ENCODE data around the gene OMP. TPM values are rescaled to one million over a fixed set of nuclear protein-coding genes. Genes with fewer than 3 reads are reported as not detected.
"Not testable (repeated sequence)": the region's sequence is repeated elsewhere in the genome, so short reads cannot be mapped to it uniquely, and the experiment has no call there.

OMP gene
- total RNA-seq, 1 donor from 2014 or later, result not detected

DNA sequence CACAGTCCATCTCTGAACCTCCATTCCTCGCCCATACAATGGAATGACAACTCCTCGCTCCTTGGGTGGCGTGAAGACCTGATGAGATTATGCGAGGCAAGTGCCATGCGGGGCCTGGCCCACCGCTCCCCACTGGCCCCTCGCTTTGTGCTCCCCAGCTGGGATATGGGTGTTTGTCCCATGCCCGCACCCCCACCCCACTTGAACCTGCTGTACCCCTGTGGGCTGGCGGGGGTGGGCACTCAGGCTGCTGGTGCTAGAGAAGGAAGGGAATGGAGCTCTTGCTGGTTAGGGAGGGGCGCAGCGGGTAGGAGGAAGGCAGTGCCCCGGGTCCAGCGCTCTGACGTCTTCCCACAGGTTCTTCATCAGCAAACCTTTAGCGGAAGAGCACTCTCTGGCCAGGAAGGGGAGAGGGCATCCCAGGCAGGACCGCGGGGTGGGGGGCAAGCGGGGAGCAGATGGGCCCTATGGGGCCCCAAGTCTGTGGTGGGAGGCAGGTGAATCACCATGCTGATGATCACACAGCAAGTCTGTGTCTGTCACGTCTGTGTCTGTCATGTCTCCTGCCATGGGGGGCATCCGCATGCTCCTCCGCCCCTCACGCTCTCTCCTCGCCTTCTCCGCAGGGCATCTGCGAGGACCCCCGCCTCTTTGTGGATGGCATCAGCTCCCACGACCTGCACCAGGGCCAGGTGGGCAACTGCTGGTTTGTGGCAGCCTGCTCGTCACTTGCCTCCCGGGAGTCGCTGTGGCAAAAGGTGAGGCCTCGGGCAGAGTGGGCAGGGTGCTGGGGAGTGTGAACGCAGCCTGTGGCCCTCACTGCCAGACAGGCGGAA is 9.4 kb upstream of the OMP start:
- Mint-ChIP-seq H3K27ac (no peak overlapping the region), H3K36me3 (ENCODE audit: low read depth) (no peaks in the 10 kb centered on the region), H3K4me3 (ENCODE audit: low read depth) (no peak overlapping the region), H3K27me3 (ENCODE audit: low read depth) (no peaks in the 10 kb centered on the region), H3K9me3 (no peaks in the 10 kb centered on the region), H3K4me1 (ENCODE audit: low read depth) (peaks cover 6% of the 10 kb centered on the region)
- intact Hi-C loops (cut with micrococcal nuclease), result loop anchor here (5.0 kb wide), 1 partner anchor 361 kb away; no protein-coding TSS in a partner anchor
- no peak for DNase-seq (ENCODE audit: low spot score)

DNA sequence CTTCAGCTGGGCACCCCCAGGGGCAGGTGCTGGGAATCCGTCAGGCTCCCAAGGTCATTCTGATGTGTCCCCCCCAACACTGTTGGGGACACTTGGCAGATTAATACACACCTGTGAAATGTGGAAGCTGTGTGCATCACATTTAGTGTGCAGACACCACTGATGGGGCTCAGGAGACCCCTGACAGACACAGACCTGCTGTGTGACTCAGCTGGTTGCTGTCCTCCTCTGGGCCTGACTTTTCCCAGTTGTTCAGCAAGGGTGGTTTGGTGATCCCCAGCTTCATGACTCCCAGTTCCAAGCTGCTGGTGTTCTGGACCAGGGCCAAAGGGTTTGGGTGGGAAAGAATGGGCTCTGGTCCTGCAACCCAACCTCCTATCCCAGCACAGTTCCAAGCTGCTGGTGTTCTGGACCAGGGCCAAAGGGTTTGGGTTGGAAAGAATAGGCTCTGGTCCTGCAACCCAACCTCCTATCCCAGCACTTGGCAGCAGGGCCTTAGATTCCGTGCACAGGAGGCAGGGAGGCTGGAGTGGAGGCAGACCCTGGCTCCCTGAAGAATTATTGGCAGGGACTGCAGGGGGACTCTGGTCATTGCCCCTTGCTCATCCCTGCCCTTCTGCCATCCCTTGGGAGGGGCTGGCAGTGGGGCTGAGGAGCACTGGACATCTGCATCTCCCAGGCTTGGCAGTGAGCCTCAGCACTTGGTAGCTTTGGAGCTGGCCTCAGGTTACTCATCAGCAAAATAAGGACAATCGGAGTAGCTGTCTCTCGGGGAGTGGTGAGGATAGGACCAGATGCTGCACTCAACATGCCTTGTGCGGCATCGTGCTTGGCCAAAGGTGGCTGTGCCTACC is 8.4 kb upstream of the OMP start:
- Mint-ChIP-seq H3K36me3 (ENCODE audit: low read depth) (no peaks in the 10 kb centered on the region), H3K27me3 (ENCODE audit: low read depth) (no peaks in the 10 kb centered on the region), H3K9me3 (no peaks in the 10 kb centered on the region), H3K27ac (no peak overlapping the region), H3K4me3 (ENCODE audit: low read depth) (no peak overlapping the region), H3K4me1 (ENCODE audit: low read depth) (peaks cover 6% of the 10 kb centered on the region)
- intact Hi-C loops (cut with micrococcal nuclease), result loop anchor here (5.0 kb wide), 1 partner anchor 362 kb away; no protein-coding TSS in a partner anchor
- DNase-seq (ENCODE audit: low spot score), result no peak

DNA sequence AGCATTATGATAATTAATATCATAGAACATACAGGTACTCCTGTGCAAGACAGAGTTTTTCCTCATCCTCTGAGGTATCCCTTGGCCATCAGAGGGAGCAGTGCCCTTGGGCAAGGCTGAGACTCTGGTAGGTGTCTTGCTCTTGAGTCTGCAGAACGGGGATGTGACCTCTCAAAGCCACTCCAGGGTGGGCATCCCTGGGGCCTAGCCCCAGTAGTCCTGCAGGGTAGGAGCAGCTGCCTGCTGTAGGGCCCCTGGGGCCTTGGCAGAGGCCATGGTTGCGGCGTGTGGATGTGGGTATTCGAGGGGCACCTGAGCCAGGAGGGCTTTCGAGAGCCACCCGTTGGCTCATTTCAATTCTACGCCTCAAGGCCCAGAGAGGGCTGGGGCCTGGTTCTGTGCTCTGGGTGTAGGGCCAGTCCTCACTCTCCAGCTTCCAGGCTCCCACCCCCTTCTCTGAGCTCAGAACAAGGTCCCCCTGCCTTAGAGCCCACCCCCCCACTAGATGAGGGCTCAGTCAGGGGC is 7.7 kb upstream of the OMP start:
- Mint-ChIP-seq H3K4me3 (ENCODE audit: low read depth) (no peak overlapping the region), H3K36me3 (ENCODE audit: low read depth) (no peaks in the 10 kb centered on the region), H3K27me3 (ENCODE audit: low read depth) (no peaks in the 10 kb centered on the region), H3K4me1 (ENCODE audit: low read depth) (peaks cover 6% of the 10 kb centered on the region), H3K9me3 (no peaks in the 10 kb centered on the region), H3K27ac (no peak overlapping the region)
- intact Hi-C loops (cut with micrococcal nuclease), result loop anchor here (5.0 kb wide), 1 partner anchor 363 kb away; no protein-coding TSS in a partner anchor
- DNase-seq (ENCODE audit: low spot score), result no peak

DNA sequence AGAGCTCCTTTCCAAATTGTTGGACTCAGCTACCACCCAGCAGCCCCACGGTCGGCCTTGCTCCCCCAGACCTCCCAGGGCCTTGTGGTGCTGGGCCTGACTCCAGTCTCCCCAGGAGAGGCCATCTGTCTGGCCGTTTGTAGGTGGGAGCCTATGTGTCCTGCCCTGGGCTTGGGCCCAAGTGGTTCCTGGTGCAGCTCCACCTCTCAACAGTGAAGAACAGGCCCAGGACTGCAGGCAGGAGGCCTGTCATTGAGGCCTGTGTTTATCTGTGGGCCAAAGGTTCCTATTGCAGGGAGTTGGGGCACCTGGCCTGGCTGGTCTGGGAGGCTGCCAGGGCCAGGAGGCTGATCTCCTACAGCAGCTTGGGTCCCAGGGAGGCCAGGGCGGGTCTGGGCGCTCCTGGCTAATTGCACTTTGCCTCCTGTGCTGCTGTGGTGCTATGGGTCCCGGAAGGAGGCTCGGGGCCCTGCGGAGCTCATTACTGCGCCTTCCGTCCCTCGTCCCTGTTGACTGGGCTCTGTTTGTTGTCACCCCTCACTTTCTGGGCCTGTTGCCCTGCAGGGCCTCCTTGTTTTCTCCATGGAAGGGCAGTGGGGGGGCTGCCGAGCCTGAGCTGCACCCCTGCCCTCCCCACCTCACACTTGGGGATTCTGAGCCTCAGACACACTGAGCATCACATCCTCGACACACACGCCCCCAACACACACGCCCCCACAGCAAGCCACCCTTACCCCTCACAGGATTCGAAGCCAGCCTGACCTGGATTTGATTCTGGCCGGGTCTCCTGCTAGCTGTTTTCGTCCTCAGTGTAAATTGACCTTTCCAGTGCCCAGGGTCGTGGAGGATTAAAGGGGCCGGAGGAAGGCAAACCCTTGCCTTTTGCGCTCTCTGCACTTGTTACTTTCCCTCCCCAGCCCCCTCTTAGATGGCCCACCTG is 6.8 kb upstream of the OMP start:
- no peaks in the 10 kb centered on the region for H3K9me3 Mint-ChIP-seq
- no peak for DNase-seq (ENCODE audit: low spot score)
- no peak overlapping the region for H3K4me3 Mint-ChIP-seq (ENCODE audit: low read depth)
- no peaks in the 10 kb centered on the region for H3K36me3 Mint-ChIP-seq (ENCODE audit: low read depth)
- H3K27me3 Mint-ChIP-seq (ENCODE audit: low read depth), result no peaks in the 10 kb centered on the region
- H3K27ac Mint-ChIP-seq, result no peak overlapping the region
- peaks cover 5% of the 10 kb centered on the region for H3K4me1 Mint-ChIP-seq (ENCODE audit: low read depth)
- intact Hi-C loops (cut with micrococcal nuclease), result no loop called here

DNA sequence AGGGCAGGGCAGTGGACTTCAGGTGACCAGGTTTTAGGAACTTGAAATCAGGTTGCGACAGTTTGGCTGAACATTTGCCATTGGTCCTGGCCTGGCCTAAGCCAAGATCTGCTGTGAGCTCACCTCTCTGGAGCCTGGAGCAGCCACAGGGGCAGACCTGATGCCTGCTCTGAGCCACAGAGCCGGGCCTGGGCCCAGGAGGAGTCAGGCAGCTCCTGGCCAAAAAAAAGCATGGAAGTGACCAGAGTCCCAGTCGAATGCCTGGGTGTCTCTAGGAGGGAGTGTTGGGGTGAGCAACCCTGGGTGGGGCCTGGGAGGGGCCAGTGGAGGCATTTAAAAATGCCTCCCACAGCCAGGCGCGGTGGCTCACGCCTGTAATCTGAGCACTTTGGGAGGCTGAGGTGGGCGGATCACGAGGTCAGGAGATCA is 6.0 kb upstream of the OMP start:
- Mint-ChIP-seq H3K36me3 (ENCODE audit: low read depth) (no peaks in the 10 kb centered on the region), H3K4me1 (ENCODE audit: low read depth) (no peaks in the 10 kb centered on the region)

DNA sequence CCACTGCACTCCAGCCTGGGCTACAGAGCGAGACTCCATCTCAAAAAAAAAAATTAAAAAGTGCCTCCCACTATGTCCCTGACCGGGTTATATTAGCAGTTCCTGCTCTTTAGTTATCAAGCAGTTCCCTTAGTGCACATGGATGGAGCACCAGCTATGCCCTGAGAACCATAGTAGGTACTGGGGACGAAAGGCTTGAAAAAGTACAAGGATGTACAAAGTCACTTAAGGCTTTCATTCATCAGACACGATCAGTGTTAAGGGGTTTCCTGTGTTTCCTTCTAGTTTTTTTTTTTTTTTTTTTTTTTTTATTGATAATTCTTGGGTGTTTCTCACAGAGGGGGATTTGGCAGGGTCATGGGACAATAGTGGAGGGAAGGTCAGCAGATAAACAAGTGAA is 5.5 kb upstream of the OMP start:
- H3K27me3 Mint-ChIP-seq (ENCODE audit: low read depth); H3K4me1 Mint-ChIP-seq (ENCODE audit: low read depth); DNase-seq (ENCODE audit: low spot score); H3K4me3 Mint-ChIP-seq (ENCODE audit: low read depth); intact Hi-C loops (cut with micrococcal nuclease); H3K9me3 Mint-ChIP-seq; H3K27ac Mint-ChIP-seq; H3K36me3 Mint-ChIP-seq (ENCODE audit: low read depth): not testable (repeated sequence)

More for the DNA sequence above, 6.0 kb upstream of the OMP start:
- no peaks in the 10 kb centered on the region for H3K27me3 Mint-ChIP-seq (ENCODE audit: low read depth)
- DNase-seq (ENCODE audit: low spot score), result no peak
- intact Hi-C loops (cut with micrococcal nuclease), result no loop called here
- H3K4me3 Mint-ChIP-seq (ENCODE audit: low read depth), result no peak overlapping the region
- no peaks in the 10 kb centered on the region for H3K9me3 Mint-ChIP-seq
- no peak overlapping the region for H3K27ac Mint-ChIP-seq

DNA sequence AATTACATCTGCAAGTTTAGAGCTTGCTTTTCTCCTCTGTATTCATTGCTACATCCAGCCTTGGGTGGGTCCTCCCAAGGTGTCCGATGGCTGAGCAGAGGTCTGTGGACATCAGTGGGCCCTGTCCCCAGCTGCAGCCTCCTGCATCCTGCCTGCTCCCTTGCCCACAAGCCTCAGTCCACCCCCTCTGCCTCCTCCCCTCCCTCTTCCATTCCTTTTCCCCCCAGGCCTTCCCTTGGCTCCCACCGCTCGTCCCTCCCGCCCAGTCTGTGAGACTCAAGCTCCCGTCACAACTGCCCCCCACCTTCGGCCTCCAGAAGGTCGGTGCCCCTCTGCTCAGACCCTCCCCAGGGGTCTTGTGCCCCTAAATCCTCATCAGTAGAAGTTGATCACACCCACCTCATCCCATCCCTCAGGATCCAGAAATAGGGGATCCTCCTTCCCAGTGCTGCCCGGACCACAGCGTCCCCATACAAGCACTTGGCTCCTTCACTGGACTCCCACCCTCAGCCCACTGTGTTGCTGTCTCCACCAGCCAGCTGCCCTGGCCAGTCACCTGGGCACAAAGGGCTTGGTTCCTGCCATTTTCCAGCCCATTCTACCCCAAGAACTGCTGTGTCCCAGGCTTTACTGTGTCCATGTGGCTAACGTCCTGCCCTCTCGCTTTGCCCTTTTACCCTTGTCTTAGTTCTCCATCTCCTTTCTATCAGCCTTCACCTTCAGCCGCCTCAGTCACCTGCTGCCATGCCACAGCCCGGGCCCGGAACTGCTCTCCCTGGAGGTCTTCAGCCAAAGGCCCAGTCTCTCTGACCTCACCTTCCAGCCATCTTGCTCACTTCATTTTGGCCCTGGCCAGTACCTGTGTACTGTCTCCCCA is 2.2 kb upstream of the OMP start:
- Mint-ChIP-seq H3K36me3 (ENCODE audit: low read depth) (no peaks in the 10 kb centered on the region), H3K27me3 (ENCODE audit: low read depth) (no peaks in the 10 kb centered on the region), H3K9me3 (no peaks in the 10 kb centered on the region), H3K4me3 (ENCODE audit: low read depth) (no peak overlapping the region), H3K27ac (no peak overlapping the region), H3K4me1 (ENCODE audit: low read depth) (no peaks in the 10 kb centered on the region)
- DNase-seq (ENCODE audit: low spot score), result no peak
- intact Hi-C loops (cut with micrococcal nuclease), result no loop called here

DNA sequence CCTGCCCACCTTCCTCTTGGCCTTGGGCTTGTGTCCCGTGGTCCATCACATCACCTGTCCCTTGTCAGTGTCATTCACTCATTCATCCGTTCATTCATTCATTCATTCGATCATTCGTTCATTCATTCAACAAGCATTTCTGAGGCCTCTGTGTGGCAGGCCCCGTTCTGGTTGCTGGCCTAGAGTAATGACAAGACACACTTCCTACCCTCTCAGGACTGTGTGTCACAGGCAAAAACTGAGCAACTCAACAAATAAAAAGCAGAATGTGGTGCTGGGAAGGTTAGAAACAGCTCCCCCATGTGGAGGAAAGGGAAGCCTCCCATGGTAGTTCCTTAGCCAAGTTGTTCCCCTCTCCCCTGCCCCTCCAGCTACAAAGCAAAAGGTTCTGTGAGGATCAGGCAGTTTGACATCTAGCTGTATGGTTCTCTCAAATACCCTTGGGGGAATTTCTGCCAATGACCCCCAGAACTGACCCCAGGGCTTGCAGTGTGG is 1.6 kb upstream of the OMP start:
- Mint-ChIP-seq H3K4me3 (ENCODE audit: low read depth) (no peak overlapping the region), H3K27me3 (ENCODE audit: low read depth) (no peaks in the 10 kb centered on the region), H3K9me3 (no peaks in the 10 kb centered on the region), H3K36me3 (ENCODE audit: low read depth) (no peaks in the 10 kb centered on the region), H3K27ac (no peak overlapping the region), H3K4me1 (ENCODE audit: low read depth) (no peaks in the 10 kb centered on the region)
- no peak for DNase-seq (ENCODE audit: low spot score)
- intact Hi-C loops (cut with micrococcal nuclease), result no loop called here

DNA sequence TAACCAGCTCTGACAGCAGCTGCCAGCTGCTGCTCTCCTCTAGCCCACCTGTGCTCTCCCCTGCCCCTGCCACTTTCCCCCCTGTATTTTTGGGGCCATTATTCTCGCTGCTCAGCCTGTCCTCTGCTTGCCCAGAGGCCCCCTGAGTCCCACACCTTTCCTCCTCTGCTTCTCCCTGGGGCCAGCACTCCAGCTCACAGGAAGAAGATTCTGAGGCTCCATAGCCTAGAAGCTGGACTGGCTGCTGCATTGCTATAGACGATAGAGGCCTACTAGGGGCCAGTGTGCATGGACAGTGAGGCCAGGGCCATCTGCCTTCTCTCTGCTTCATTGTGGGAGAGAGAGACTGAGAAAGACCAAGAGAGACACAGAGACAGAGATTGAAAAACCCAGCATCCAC is 679 bp downstream of the OMP start:
- Mint-ChIP-seq H3K27me3 (ENCODE audit: low read depth) (no peaks in the 10 kb centered on the region), H3K36me3 (ENCODE audit: low read depth) (no peaks in the 10 kb centered on the region), H3K27ac (no peak overlapping the region), H3K9me3 (no peaks in the 10 kb centered on the region), H3K4me3 (ENCODE audit: low read depth) (no peak overlapping the region), H3K4me1 (ENCODE audit: low read depth) (no peaks in the 10 kb centered on the region)
- intact Hi-C loops (cut with micrococcal nuclease), result no loop called here
- DNase-seq (ENCODE audit: low spot score), result no peak

DNA sequence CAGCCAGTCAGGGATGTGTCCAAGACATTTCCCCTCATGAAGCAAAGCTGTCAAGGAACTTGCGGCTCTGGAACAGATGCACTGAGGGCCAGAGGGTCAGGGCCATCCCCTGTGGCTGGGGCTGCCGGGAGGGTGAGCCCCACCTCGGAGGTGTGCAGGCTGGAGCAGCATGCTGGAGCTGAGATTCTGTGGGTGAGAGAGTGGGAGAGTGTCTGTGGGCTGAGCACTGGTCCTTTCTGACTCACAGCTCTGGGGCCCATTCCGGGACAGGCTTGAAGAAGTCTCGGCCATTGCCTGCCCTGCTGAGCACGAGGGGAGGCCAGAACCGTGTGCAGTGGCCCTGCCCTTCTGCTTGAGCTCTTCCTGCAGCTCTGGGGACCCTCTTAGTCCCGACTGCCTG is 2.1 kb downstream of the OMP start:
- Mint-ChIP-seq H3K27ac (no peak overlapping the region), H3K9me3 (no peaks in the 10 kb centered on the region), H3K36me3 (ENCODE audit: low read depth) (no peaks in the 10 kb centered on the region), H3K27me3 (ENCODE audit: low read depth) (peaks cover 1% of the 10 kb centered on the region), H3K4me3 (ENCODE audit: low read depth) (no peak overlapping the region), H3K4me1 (ENCODE audit: low read depth) (no peaks in the 10 kb centered on the region)
- no peak for DNase-seq (ENCODE audit: low spot score)
- intact Hi-C loops (cut with micrococcal nuclease), result no loop called here

DNA sequence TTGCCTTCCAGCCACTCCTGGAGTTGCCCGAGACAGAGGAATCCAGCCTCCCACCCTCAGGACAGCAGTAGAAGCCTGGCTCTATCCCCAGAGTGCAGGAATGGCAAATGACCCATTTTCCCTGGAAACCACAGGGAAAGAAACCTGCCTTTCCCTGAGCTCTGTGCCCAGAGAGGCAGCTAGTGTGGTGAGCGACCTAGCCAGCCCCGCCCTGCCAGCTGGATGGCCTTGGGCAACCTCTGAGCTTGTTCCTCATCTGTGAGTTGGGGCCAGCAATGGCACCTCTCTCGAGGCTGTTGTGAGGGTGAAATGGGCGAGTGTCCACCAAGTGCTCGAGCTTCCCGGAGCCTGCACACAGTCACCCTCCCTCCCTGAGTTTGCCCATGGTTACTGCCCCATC is 3.7 kb downstream of the OMP start:
- intact Hi-C loops (cut with micrococcal nuclease), result no loop called here
- H3K9me3 Mint-ChIP-seq, result no peaks in the 10 kb centered on the region
- no peaks in the 10 kb centered on the region for H3K36me3 Mint-ChIP-seq (ENCODE audit: low read depth)
- H3K4me1 Mint-ChIP-seq (ENCODE audit: low read depth), result no peaks in the 10 kb centered on the region
- no peak overlapping the region for H3K27ac Mint-ChIP-seq
- DNase-seq (ENCODE audit: low spot score), result no peak
- peaks cover 2% of the 10 kb centered on the region for H3K27me3 Mint-ChIP-seq (ENCODE audit: low read depth)
- H3K4me3 Mint-ChIP-seq (ENCODE audit: low read depth), result no peak overlapping the region

Data from activated T-helper 2 cell treated with anti-CD3 and anti-CD28 coated beads, Interferon-gamma antibody, Interleukin-2, Interleukin-4, amounts not matched to agents 10 μg/mL and 5 μg/mL and 100 μg/mL, durations not matched to agents 14 hours and 24 hours and 36 hours (primary cell).